ENCODE data around the gene EIF5. TPM values are rescaled to one million over a fixed set of nuclear protein-coding genes. Genes with fewer than 3 reads are reported as not detected.

EIF5 gene
- total RNA-seq, 1 experiment from 2014 or later: 238 TPM

DNA sequence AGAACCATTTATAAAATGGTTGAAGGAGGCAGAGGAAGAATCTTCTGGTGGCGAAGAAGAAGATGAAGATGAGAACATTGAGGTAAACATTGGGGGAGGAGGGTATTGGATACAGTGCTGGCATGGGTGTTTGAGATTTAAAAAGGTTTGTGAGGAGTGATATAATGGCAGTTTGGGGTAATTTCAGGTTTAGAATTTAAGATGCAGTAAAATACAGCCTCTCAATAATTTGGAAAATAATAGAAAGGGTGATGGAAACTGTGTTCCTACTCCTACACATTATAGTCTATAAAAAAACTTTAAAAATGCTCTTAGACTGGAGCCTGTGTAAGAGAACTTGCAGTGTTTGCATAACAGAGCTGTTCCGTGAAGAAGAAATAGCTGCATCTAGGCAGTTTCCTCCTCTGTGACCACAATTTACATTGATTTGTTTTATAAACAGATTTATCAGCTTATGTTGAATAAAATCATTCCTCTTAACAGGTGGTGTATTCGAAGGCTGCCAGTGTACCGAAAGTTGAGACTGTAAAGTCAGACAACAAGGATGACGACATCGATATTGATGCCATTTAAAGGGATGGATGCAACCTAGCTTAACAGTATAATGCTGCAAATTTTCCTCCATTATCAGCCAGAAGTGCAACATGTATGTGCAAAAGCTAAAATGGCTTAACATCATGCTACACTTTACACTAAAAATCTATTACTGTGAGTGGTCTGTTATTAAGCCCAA lies 6.6 kb downstream of the EIF5 start:
- Histone ChIP-seq H3K9ac (ENCODE audit: low read length) (no peak overlapping the region), H3K27me3 (ENCODE audit: insufficient read depth, low read length) (no peaks in the 10 kb centered on the region), H3K9me3 (ENCODE audit: control insufficient read depth in 1 of 2, insufficient read depth in 1 of 2, low read depth in 1 of 2, low read length in 2 of 2) (no peaks in the 10 kb centered on the region), H3K4me3 (replicated peaks in 1 of 2; ENCODE audit: low read depth in 1 of 2, low read length in 2 of 2) (no peak overlapping the region), H3K79me2 (ENCODE audit: insufficient read depth, low read length) (peaks cover 43% of the 10 kb centered on the region), H3K4me2 (ENCODE audit: low read length) (no peak overlapping the region), H2AFZ (ENCODE audit: low read depth, low read length, poor library complexity, severe bottlenecking) (no peak overlapping the region), H4K20me1 (ENCODE audit: insufficient read depth) (peaks cover 45% of the 10 kb centered on the region; the same call in 1 of the 2 replicates), H3K4me1 (ENCODE audit: control insufficient read depth in 1 of 2, insufficient read depth in 2 of 2, low read length in 2 of 2) (peaks cover under 1 to 4% of the 10 kb centered on the region in 2 experiments; a peak in 3 of 4 replicates), H3K36me3 (ENCODE audit: control insufficient read depth in 1 of 2, insufficient read depth in 2 of 2, low read length in 2 of 2) (peaks cover 79 to 87% of the 10 kb centered on the region in 2 experiments), H3K9me2 (ENCODE audit: insufficient read depth) (no peaks in the 10 kb centered on the region), H3K27ac (ENCODE audit: low read depth, low read length) (no peak overlapping the region)
- ChIA-PET POLR2A (interaction anchor here (0.7 to 1.9 kb wide), 3 partner anchors 9 to 32 kb away, joined by 3 to 7 read pairs (median 4); no protein-coding TSS in a partner anchor), CTCF (no interaction called here), RAD21 (ENCODE audit: low non-redundant PET in 1 of 2, low total read pairs in 2 of 2, uncharacterized antibody in 2 of 2, unreplicated experiment in 2 of 2) (no interaction called here)
- TF ChIP-seq SP1 (IDR thresholded peaks at IDR 0.05; ENCODE audit: low read depth) (no peak), RAD21 (IDR thresholded peaks at IDR 0.05; ENCODE audit: low read depth) (no peak), POLR2A (IDR thresholded peaks at IDR 0.05; ENCODE audit: borderline replicate concordance, extremely low read depth, insufficient read depth, insufficient read length) (no peak), POLR2AphosphoS5 (IDR thresholded peaks at IDR 0.05; ENCODE audit: low read depth, low read length) (no peak), JUND (IDR thresholded peaks at IDR 0.05) (no peak), ZNF274 (IDR thresholded peaks at IDR 0.05; ENCODE audit: low read depth, low read length) (no peak), FOSL1 (IDR thresholded peaks at IDR 0.05; ENCODE audit: low read depth) (no peak)
- TF ChIP-seq, protein P1, sequence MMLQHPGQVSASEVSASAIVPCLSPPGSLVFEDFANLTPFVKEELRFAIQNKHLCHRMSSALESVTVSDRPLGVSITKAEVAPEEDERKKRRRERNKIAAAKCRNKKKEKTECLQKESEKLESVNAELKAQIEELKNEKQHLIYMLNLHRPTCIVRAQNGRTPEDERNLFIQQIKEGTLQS (IDR thresholded peaks at IDR 0.05): no peak
- TF ChIP-seq, protein P2, sequence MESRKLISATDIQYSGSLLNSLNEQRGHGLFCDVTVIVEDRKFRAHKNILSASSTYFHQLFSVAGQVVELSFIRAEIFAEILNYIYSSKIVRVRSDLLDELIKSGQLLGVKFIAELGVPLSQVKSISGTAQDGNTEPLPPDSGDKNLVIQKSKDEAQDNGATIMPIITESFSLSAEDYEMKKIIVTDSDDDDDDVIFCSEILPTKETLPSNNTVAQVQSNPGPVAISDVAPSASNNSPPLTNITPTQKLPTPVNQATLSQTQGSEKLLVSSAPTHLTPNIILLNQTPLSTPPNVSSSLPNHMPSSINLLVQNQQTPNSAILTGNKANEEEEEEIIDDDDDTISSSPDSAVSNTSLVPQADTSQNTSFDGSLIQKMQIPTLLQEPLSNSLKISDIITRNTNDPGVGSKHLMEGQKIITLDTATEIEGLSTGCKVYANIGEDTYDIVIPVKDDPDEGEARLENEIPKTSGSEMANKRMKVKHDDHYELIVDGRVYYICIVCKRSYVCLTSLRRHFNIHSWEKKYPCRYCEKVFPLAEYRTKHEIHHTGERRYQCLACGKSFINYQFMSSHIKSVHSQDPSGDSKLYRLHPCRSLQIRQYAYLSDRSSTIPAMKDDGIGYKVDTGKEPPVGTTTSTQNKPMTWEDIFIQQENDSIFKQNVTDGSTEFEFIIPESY (IDR thresholded peaks at IDR 0.05; ENCODE audit: extremely low read depth, insufficient replicate concordance, low read length): no peak
- DNase-seq (ENCODE audit: low read depth, low spot score) (no peak), ATAC-seq (no peak)
- intact Hi-C loops (cut with micrococcal nuclease): no loop called here
- BruUV-seq (replicated peaks): no TSS peak

Data from HCT116 (cell line).